DMS53 treated with DMSO at 0.1 percent for 48 hours (cell line): ENCODE data around the gene ERGIC1.
A peak's percentile ranks its signal among the peaks of the same experiment; 100 is the strongest.
"Not testable (repeated sequence)": the region's sequence is repeated elsewhere in the genome, so short reads cannot be mapped to it uniquely, and the experiment has no call there.

ENCODE experiments used
- DNase-seq: peaks from one replicate; lab custom pipeline; 2025; ENCODE audit not compliant: unreplicated experiment; lab: John Stamatoyannopoulos, UW

Gene ERGIC1

DNA sequence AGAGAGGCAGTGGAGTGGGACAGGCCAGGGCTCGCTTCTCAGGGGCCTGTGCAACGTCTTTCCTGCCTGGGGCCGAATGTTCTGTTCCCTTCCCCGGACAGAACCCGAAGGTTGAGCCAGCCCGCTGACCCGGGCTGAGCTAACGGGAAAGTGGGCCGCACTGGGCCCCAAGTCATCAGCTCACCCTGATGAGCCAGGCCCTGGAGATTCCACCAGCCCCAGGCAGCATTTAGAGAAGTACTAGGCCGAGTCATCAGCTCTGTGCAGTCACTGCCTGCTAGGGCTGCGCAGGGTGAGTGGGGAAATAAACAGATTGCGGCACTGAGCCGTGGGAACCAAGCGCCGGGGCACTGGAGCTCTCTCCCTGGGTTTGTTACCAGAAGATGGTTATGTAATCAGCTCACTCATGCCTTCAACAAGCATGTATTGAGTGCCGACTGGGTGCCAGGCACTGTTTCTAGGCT is 33.9 kb upstream of the ERGIC1 start:
- no peak for DNase-seq

- DNase-seq = no peak
These were observed 32.8 kb upstream of the ERGIC1 start for GRCh38 chr5:172801179-172801671.

GRCh38 chr5:172802112-172802511 is 31.9 kb upstream of the ERGIC1 start:
- no peak for DNase-seq

DNA sequence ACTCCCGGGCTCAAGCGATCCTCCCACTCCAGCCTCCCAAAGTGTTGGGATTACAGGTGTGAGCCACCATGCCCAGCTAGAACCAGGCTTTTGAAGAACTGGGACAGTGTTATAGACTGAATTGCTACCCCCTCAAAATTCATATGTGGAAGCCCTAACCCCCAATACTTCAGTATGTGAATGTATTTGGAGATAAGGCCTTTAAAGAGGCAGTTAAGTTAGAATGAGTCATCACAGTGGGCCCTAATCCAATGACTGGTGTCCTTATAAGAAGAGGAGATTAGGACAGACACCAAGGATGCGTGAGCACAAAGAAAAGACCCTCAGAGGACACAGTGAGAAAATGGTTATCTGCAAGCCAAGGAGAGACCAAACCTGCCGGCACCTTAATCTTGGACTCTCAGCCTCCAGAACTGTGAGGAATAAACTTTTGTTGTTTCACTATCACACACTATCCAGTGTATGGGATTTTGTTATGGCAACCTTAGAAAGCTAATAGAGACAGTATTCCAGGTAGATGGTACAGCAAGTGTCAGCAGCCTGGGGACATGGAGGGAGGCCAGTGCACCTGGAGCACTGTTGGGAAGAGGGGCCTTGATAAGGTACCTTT is 31.4 kb upstream of the ERGIC1 start:
- DNase-seq = no peak

DNA sequence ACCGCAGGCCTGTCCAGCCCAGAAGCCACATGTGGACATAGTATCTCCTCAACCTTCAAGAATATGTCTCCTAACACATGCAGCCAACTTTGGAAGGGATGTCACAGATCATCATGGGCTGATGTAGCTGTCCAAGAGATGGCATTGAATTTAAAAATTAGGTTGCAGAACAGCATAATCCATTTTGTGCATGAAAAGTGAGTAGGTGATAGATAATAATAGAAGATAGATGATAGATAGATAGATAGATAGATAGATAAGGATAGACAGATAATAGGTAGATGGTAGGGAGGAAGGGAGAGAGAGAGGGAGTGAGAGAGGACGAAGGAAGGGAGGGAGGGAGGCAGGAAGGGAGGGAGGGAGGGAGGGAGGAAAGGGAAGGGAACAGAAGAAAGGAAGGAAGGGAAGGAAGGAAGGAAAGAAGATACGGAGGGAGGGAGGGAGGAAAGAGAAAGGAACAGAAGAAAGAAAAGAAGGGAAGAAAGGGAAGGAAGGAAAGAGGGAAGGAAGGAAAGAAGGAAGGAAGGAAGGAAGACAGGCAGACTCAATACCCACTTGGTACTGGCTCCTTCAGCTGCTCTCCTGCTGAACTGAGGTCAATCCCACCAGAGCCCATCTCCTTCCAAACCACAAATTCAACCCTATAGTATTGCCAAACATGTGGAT is 28.9 kb upstream of the ERGIC1 start:
- DNase-seq = no peak

DNA sequence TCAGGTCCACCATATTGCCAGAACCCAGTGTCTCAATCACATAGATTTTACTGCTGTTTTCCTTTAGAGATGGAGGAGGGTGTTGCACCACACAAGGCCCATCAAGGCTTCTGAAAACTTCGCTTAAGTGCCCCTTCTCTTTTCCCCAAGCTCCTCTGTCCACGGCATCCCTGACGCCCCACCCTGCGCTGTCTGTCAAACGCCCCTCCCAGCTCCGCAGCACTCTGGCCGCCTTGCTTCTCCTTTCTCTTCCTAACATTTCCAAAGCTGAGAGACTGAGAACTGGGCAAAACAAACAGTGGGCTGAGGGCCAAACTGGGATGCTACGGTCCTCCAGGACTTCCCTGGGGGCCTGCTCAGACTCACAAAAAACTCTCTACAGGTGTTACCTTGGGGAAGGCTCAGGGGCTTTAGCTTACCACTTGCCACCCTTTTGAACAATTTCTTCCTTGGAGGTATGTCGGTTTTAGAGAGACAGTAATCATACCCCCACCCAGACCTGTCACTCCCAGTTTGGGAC is 28.3 kb upstream of the ERGIC1 start:
- no peak for DNase-seq

GRCh38 chr5:172806897-172807672 is 27.0 kb upstream of the ERGIC1 start:
- DNase-seq = peak; percentile 64

GRCh38 chr5:172807766-172808311 is 26.2 kb upstream of the ERGIC1 start:
- no peak for DNase-seq

GRCh38 chr5:172809774-172810173 is 24.3 kb upstream of the ERGIC1 start:
- no peak for DNase-seq

GRCh38 chr5:172810996-172811395 is 23.1 kb upstream of the ERGIC1 start:
- not testable (repeated sequence) for DNase-seq

DNA sequence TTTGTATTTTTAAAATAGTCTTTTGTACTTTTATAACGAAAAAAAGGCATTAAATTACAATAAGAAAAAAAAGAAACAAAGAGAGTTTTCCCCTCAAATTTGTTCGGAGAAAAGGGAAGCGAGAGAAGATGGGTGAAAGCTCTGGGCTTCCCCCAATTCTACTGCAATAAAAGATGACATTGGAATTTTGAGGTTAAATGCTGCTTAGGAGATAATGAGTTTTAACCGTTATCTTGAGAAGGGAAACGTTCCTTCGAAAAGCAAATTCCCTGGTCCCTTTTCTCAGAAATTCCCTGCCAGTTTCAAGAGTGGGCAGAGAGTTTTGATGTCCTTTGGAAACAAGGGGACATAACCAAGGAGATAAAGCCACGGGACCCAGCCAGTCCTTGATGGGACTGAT is 18.4 kb upstream of the ERGIC1 start:
- DNase-seq = no peak

DNA sequence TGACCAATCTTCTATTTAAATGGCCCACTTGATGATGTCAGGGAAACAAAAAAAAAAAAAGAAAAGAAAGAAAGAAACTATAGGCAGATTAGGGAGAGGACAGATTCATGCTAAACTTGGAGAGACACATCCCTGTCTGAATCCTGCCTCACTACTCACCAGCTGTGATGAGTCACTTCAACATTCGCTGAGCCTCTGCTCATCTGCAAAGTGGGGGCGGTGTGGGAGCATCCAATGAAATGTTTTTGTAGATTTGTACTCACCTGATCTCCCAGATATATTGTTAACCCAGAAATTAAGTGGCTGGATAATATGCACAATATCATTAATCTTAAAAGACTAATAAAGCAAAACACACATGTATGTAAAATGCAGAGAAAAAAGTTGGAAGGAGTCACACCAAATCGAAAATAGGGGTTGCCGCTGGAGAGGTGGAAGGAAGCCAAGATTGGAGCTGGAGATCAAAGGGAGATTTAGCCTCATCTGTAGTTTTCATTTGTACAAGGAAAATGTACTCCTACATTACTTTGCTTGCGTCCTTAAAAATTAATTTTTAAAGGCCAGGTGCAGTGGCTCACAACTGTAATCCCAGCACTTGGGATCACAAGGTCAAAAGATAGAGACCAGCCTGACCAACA is 17.0 kb upstream of the ERGIC1 start:
- DNase-seq = no peak

GRCh38 chr5:172817664-172818063 is 16.4 kb upstream of the ERGIC1 start:
- DNase-seq = no peak

- DNase-seq = no peak
These were observed 16.0 kb upstream of the ERGIC1 start for GRCh38 chr5:172818081-172818480.

DNA sequence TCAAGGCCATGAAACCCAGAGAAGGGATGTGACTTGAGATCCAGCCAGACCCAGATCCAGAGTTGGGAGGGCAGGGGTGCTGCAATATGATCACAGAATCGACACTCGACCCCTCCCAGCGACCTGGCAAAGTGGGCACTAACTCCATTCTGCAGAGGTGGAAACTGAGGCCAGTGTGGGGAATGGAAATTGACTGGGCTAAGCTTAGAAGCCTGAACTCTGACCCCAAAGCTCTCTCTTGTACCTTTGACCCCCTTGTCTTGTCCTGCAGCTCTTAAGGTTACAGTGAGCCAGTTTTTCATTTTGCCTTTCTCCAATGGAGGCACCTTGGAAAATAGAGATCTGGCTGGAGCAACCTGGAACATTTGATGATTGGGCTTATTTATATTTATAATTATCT is 14.5 kb upstream of the ERGIC1 start:
- no peak for DNase-seq

GRCh38 chr5:172820046-172820767 is 13.8 kb upstream of the ERGIC1 start:
- DNase-seq = no peak

DNA sequence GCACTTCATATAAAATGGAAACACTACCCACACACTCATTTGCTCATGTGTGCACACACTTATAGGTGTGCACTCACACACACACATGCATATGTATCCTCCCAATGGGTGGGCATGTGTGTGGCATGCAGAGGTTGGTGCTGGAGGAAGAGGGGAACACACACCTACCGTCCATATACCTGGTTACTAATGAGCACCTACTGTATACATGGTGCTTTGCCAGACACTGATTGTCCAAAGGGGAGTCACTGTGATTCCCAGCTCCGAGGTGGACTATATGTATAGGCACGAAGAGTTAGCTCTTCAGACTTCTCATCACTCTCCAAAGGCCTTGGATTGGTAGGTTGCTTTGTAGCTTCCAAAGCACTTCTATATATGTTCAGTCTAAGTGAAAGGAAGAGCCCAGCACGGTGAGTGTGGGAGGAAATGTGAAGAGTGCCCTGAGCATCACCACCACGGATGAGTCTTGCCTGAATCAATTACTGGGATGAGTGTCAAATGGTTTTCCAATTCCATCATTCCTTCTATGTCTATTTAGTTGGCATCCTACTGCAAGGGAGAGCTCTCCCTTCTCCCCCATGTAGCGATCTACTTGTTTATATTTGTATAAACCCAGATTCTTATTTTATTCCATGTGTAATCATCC is 12.6 kb upstream of the ERGIC1 start:
- DNase-seq = no peak

- DNase-seq = no peak
These were observed 10.2 kb upstream of the ERGIC1 start for GRCh38 chr5:172823840-172824362.

DNA sequence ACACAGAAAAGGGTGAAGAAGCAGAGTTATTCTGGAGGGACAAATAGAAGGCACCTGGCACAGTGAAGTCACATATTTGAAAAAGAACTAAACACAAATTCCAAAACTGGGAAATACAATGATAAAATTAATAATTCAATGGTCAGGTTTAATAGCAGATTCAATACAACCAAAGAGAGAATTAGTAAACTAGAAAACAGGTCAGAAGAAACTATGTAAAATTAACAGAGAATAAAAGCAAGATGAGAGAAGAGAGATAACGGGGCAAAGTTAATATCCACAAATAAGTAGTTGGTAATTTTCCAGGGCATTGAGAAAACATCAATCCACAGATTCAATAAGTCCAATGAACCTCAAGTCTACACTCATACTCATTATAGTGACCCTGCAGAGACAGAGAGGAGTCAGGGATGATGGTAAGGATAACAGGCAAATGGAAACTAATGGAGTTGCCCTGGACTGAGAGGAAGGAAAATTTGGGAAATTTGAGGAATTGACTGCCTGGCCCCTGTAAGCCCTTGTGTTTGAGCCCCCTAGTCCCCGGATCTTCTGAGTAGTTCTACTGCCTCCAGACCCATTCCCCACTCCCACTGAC is 8.3 kb upstream of the ERGIC1 start:
- DNase-seq = no peak
